SU-DHL-6 (cell line): ENCODE results near the gene MPZL3.
"Not testable (repeated sequence)": the region's sequence is repeated elsewhere in the genome, so short reads cannot be mapped to it uniquely, and the experiment has no call there.

ENCODE experiments used
- H2AFZ ChIP-seq: fragments of 200-600 bp; sonication (generic); 2 replicates; pipeline ENCODE4 v1.6.1; 2014; ENCODE audit warnings: low read depth, mild to moderate bottlenecking, moderate library complexity, mixed read lengths, antibody characterized with exemption, low read length; ENCODE audit not compliant: severe bottlenecking
- H3F3A ChIP-seq: fragments of 200-600 bp; shearing (Covaris generic); 2 replicates; pipeline ENCODE4 v1.6.0; 2016; ENCODE audit warnings: antibody characterized with exemption, mild to moderate bottlenecking; ENCODE audit not compliant: insufficient read depth
- H3K27ac ChIP-seq: fragments of 200-600 bp; sonication (generic); 2 replicates; pipeline ENCODE4 v1.5.1; 2016; ENCODE audit warnings: low read depth, mild to moderate bottlenecking, low read length, moderate library complexity, mixed read lengths
- H3K27me3 ChIP-seq: fragments of 200-600 bp; sonication (generic), shearing (Covaris generic); 2 replicates; pipeline ENCODE4 v1.6.0; 2014; ENCODE audit warnings: mild to moderate bottlenecking, low read length
- H3K36me3 ChIP-seq: fragments of 200-600 bp; sonication (generic); 2 replicates; pipeline ENCODE4 v1.6.1; 2014; ENCODE audit warnings: mild to moderate bottlenecking, low read length, mixed read lengths
- H3K4me2 ChIP-seq: fragments of 300-600, 200-600 bp; shearing (Covaris generic), sonication (generic); 2 replicates; pipeline ENCODE4 v1.6.0; 2014; ENCODE audit warnings: low read length, low read depth, mild to moderate bottlenecking; ENCODE audit not compliant: poor library complexity, severe bottlenecking
- H3K4me3 ChIP-seq: fragments of 200-600 bp; sonication (generic); 2 replicates; pipeline ENCODE4 v1.5.1; 2014; ENCODE audit warnings: antibody characterized with exemption, low read length, mild to moderate bottlenecking, mixed read lengths; ENCODE audit not compliant: insufficient read depth, poor library complexity, severe bottlenecking
- H3K79me2 ChIP-seq: fragments of 200-600 bp; sonication (generic); 2 replicates; pipeline ENCODE4 v1.6.1; 2014; ENCODE audit warnings: mild to moderate bottlenecking, low read length, moderate library complexity; ENCODE audit not compliant: insufficient read depth
- H3K9ac ChIP-seq: fragments of 200-600 bp; sonication (generic); 2 replicates; pipeline ENCODE4 v1.7.0; 2014; ENCODE audit warnings: mild to moderate bottlenecking, low read length
- H3K9me2 ChIP-seq: fragments of 200-600 bp; sonication (generic); replicated peaks from 2 replicates; pipeline ENCODE4 v1.6.1; 2014; ENCODE audit warnings: low read length; ENCODE audit not compliant: insufficient read depth
- H3K9me3 ChIP-seq: fragments of 200-600 bp; sonication (generic); 2 replicates; pipeline ENCODE4 v1.6.1; 2014; ENCODE audit warnings: low read length, mixed read lengths; ENCODE audit not compliant: insufficient read depth
- H4K20me1 ChIP-seq: fragments of 200-600 bp; sonication (generic); 2 replicates; pipeline ENCODE4 v1.6.1; 2014; ENCODE audit warnings: low read depth, mild to moderate bottlenecking, antibody characterized with exemption, low read length, moderate library complexity, mixed read lengths
- EZH2phosphoT487 ChIP-seq: fragments of 200-600 bp; sonication (generic), shearing (Covaris generic); conservative IDR thresholded peaks from 2 replicates; pipeline ENCODE4 v1.6.1; 2018; ENCODE audit warnings: mild to moderate bottlenecking, antibody characterized with exemption, low read length, moderate library complexity, mixed read lengths
- TF ChIP-seq, protein P1 (sequence below): fragments of 200-600 bp; sonication (generic); IDR thresholded peaks from one replicate; pipeline ENCODE4 v1.5.1; 2017; ENCODE audit warnings: antibody characterized with exemption, mild to moderate bottlenecking, low read length, moderate library complexity; ENCODE audit not compliant: insufficient read depth, poor library complexity, severe bottlenecking

Gene MPZL3

DNA sequence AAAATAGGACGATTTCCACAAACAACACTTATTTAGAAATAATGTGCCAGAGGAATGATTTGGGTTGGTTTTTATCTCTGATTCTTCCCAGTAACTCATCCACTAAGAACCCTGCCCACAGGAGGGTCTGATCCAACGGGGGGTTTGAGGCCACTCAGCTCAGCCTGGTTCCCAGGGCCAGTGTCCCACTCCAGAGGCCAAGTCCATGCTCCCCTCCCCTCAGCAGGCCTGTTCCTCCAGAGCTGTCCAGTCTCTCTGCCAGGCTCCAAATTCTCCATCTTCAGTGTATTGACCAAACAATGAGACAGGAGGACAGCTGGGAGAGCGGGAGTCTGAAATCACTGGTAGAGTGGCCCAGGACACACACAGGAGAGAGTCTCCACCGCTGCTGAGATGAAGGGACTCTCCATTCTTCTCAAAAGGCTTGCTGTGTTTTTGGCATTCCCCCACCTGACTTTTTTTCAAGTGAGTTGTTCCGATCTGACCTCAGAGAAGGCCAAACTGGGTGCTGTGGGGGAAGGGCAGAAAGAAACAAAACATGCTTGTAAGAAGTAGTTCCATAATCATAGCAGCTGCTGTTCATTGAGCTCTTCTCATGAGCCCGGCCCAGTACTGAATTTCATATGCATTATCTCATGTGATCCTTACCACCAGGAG, 58.1 kb downstream of the MPZL3 start:
- Histone ChIP-seq H3K27me3 (no peaks in the 10 kb centered on the region), H3F3A (no peaks in the 10 kb centered on the region), H3K4me3 (no peak overlapping the region), H3K9me2 (no peaks in the 10 kb centered on the region), H3K9me3 (no peaks in the 10 kb centered on the region), H3K36me3 (no peaks in the 10 kb centered on the region), H3K27ac (no peak overlapping the region), H3K79me2 (no peaks in the 10 kb centered on the region), H3K4me2 (no peak overlapping the region), H3K9ac (no peak overlapping the region), H4K20me1 (no peaks in the 10 kb centered on the region), H2AFZ (no peak overlapping the region)
- TF ChIP-seq, protein P1, sequence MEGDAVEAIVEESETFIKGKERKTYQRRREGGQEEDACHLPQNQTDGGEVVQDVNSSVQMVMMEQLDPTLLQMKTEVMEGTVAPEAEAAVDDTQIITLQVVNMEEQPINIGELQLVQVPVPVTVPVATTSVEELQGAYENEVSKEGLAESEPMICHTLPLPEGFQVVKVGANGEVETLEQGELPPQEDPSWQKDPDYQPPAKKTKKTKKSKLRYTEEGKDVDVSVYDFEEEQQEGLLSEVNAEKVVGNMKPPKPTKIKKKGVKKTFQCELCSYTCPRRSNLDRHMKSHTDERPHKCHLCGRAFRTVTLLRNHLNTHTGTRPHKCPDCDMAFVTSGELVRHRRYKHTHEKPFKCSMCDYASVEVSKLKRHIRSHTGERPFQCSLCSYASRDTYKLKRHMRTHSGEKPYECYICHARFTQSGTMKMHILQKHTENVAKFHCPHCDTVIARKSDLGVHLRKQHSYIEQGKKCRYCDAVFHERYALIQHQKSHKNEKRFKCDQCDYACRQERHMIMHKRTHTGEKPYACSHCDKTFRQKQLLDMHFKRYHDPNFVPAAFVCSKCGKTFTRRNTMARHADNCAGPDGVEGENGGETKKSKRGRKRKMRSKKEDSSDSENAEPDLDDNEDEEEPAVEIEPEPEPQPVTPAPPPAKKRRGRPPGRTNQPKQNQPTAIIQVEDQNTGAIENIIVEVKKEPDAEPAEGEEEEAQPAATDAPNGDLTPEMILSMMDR: no peak
- TF ChIP-seq EZH2phosphoT487: no peak

- H3F3A ChIP-seq, H3K4me3 ChIP-seq, H3K27me3 ChIP-seq, H2AFZ ChIP-seq, H3K9me2 ChIP-seq, H4K20me1 ChIP-seq, H3K27ac ChIP-seq, H3K9ac ChIP-seq, H3K4me2 ChIP-seq, H3K36me3 ChIP-seq, H3K9me3 ChIP-seq, H3K79me2 ChIP-seq: not testable (repeated sequence)
These were observed 59.3 kb downstream of the MPZL3 start for GRCh38 chr11:118192817-118193216.

DNA sequence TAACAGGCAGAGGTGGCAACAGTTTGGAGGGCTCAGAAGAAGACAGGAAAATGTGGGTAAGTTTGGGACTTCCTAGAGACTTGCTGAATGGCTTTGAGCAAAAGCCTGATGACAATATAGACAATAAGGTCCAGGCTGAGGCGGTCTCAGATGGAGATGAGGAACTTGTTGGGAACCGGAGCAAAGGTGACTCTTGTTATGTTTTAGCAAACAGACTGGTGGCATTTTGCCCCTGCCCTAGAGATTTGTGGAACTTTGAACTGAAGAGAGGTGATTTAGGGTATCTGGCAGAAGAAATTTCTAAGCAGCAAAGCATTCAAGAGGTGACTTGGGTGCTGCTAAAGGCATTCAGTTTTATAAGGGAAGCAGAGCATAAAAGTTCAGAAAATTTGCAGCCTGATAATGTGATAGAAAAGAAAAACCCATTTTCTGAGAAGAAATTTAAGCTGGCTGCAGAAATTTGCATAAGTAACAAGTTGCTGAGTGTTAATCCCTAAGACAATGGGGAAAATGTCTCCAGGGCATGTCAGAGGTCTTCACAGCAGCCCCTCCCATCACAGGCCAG, 61.1 kb downstream of the MPZL3 start:
- H3K79me2 ChIP-seq, H3K27ac ChIP-seq, H3K27me3 ChIP-seq, H3K9me2 ChIP-seq, H4K20me1 ChIP-seq, H3K9me3 ChIP-seq, H3K36me3 ChIP-seq, H3F3A ChIP-seq, H2AFZ ChIP-seq, H3K4me2 ChIP-seq, H3K9ac ChIP-seq, H3K4me3 ChIP-seq: not testable (repeated sequence)

GRCh38 chr11:118186346-118187107, 65.6 kb downstream of the MPZL3 start:
- Histone ChIP-seq H3K9me2 (no peaks in the 10 kb centered on the region), H3K4me2 (no peak overlapping the region), H3K4me3 (no peak overlapping the region), H3K9ac (no peak overlapping the region), H3F3A (no peaks in the 10 kb centered on the region), H4K20me1 (no peaks in the 10 kb centered on the region), H3K9me3 (no peaks in the 10 kb centered on the region), H3K27ac (no peak overlapping the region), H3K27me3 (no peaks in the 10 kb centered on the region), H3K36me3 (no peaks in the 10 kb centered on the region), H2AFZ (no peak overlapping the region), H3K79me2 (no peaks in the 10 kb centered on the region)
- TF ChIP-seq EZH2phosphoT487: no peak
- TF ChIP-seq, protein P1: no peak
